Epithelial cell of esophagus (primary cell): ENCODE measurements around the gene IGFBP3.

Experiments used
- DNase-seq: peaks from one replicate; pipeline ENCODE4 v3.0.0; 2010; ENCODE audit warnings: low read depth
- H3K4me3 ChIP-seq: 2 replicates; pipeline ENCODE4 v1.5.1; 2011; ENCODE audit warnings: mild to moderate bottlenecking, low read length, control low read depth
- CTCF ChIP-seq: IDR thresholded peaks from 2 replicates; pipeline ENCODE4 v1.5.1; 2011; ENCODE audit warnings: low read depth, mild to moderate bottlenecking, low read length, control low read depth, inconsistent platforms; ENCODE audit not compliant: insufficient read depth; ENCODE audit errors: missing control alignments

IGFBP3 gene

GRCh38 chr7:45909561-45909960 lies 11.5 kb downstream of the IGFBP3 start:
- no peak for TF ChIP-seq CTCF
- DNase-seq = no peak
- H3K4me3 ChIP-seq = no peak overlapping the region

GRCh38 chr7:45902820-45903219 lies 18.3 kb downstream of the IGFBP3 start:
- no peak for DNase-seq
- H3K4me3 ChIP-seq = no peak overlapping the region
- TF ChIP-seq CTCF = no peak

- TF ChIP-seq CTCF = no peak
- no peak overlapping the region for H3K4me3 ChIP-seq
- no peak for DNase-seq
Observed at GRCh38 chr7:45901566-45901965, 19.5 kb downstream of the IGFBP3 start.

GRCh38 chr7:45898222-45898621 lies 22.9 kb downstream of the IGFBP3 start:
- H3K4me3 ChIP-seq = no peak overlapping the region
- TF ChIP-seq CTCF = no peak
- no peak for DNase-seq

- DNase-seq = peak; percentile 31
- no peak for TF ChIP-seq CTCF
- H3K4me3 ChIP-seq = no peak overlapping the region
Observed at GRCh38 chr7:45897042-45897690, 23.9 kb downstream of the IGFBP3 start.

GRCh38 chr7:45894665-45895062 lies 26.4 kb downstream of the IGFBP3 start:
- DNase-seq = no peak
- TF ChIP-seq CTCF = no peak

GRCh38 chr7:45893996-45894664 lies 26.9 kb downstream of the IGFBP3 start:
- DNase-seq = no peak
- TF ChIP-seq CTCF = no peak
- H3K4me3 ChIP-seq = no peak overlapping the region

More at GRCh38 chr7:45894665-45895062, 26.4 kb downstream of the IGFBP3 start:
- no peak overlapping the region for H3K4me3 ChIP-seq
